22Rv1 (cell line): ENCODE results near the gene CDKN1C.

Experiments used
- ZFX ChIP-seq: fragments of 450-650 bp; IDR thresholded peaks from 2 replicates; pipeline ENCODE4 v1.6.1; 2017; ENCODE audit warnings: antibody characterized with exemption, borderline replicate concordance
- TF ChIP-seq, protein P1 (sequence below): fragments of 450-650 bp; IDR thresholded peaks from 2 replicates; pipeline ENCODE4 v1.5.1; 2017; ENCODE audit warnings: mild to moderate bottlenecking

DNA sequence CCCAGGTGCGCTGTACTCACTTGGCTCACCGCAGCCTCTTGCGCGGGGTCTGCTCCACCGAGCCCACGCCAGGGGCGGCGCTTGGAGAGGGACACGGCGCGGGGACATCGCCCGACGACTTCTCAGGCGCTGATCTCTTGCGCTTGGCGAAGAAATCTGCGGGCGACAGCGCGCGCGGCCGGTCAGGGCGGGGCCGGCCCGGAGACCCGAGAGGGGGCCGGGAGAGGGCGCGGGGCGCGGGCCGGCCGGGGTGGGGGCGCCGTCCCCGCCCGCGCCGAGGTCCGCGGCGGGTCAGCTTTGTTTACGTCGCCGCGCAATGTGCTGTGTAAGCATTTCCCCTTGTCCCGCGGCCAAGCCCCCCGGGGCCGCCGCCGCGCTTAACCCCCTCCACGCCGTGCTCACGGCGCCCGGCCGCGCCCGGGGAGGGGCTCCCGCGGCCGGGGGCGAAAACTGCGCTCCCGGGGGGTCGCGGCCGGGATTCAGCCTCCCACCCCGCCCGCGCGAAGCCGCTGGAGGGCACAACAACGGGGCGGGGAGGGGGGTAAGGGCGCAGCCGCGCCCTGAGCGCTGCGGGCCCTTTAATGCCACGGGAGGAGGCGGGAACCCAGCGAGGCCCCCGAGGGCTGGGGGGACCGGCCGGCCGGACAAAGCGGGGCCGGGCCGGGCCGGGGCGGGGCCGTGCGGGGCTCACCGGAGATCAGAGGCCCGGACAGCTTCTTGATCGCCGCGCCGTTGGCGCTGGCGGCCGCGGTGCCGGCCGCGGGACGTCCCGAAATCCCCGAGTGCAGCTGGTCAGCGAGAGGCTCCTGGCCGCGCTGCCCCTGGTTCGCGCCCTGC, 1.4 kb downstream of the CDKN1C start:
- TF ChIP-seq, protein P1, sequence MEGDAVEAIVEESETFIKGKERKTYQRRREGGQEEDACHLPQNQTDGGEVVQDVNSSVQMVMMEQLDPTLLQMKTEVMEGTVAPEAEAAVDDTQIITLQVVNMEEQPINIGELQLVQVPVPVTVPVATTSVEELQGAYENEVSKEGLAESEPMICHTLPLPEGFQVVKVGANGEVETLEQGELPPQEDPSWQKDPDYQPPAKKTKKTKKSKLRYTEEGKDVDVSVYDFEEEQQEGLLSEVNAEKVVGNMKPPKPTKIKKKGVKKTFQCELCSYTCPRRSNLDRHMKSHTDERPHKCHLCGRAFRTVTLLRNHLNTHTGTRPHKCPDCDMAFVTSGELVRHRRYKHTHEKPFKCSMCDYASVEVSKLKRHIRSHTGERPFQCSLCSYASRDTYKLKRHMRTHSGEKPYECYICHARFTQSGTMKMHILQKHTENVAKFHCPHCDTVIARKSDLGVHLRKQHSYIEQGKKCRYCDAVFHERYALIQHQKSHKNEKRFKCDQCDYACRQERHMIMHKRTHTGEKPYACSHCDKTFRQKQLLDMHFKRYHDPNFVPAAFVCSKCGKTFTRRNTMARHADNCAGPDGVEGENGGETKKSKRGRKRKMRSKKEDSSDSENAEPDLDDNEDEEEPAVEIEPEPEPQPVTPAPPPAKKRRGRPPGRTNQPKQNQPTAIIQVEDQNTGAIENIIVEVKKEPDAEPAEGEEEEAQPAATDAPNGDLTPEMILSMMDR: no peak
- no peak for TF ChIP-seq ZFX
